GM23338 (cell line): ENCODE results near the gene RAD1. TPM values are rescaled to one million over a fixed set of nuclear protein-coding genes. Genes with fewer than 3 reads are reported as not detected.

ENCODE experiments used
- ATAC-seq: fragments of 200-7000 bp; cut with Tn5 transposase; 3 replicates; pipeline ENCODE4 v1.9.1; 2020
- DNase-seq: peaks from one replicate; pipeline ENCODE4 v3.0.0-alpha.2; 2015; ENCODE audit warnings: low spot score
- H2AFZ ChIP-seq: fragments of 200-600 bp; sonication (generic); 2 replicates; pipeline ENCODE4 v1.8.0; 2016; ENCODE audit warnings: antibody characterized with exemption, mild to moderate bottlenecking, moderate library complexity
- H3F3A ChIP-seq: fragments of 200-600 bp; sonication (generic); replicated peaks from 2 replicates; pipeline ENCODE4 v1.8.0; 2017; ENCODE audit warnings: antibody characterized with exemption, mixed run types, low read depth
- H3K27ac ChIP-seq: fragments of 200-600 bp; sonication (generic); 2 replicates; pipeline ENCODE4 v1.6.1; 2016; ENCODE audit warnings: low read depth
- H3K27me3 ChIP-seq: fragments of 200-600 bp; sonication (generic); 2 replicates; pipeline ENCODE4 v1.8.0; 2016; ENCODE audit warnings: mild to moderate bottlenecking, mixed run types, moderate library complexity; ENCODE audit not compliant: insufficient read depth
- H3K36me3 ChIP-seq: fragments of 200-600 bp; sonication (generic); 2 replicates; pipeline ENCODE4 v1.8.0; 2016; ENCODE audit warnings: mild to moderate bottlenecking; ENCODE audit not compliant: insufficient read depth
- H3K4me1 ChIP-seq: fragments of 200-600 bp; sonication (generic); 2 replicates; pipeline ENCODE4 v1.8.0; 2016; ENCODE audit warnings: mild to moderate bottlenecking, moderate library complexity; ENCODE audit not compliant: insufficient read depth
- H3K4me2 ChIP-seq: fragments of 200-600 bp; sonication (generic); 2 replicates; pipeline ENCODE4 v1.7.1; 2017; ENCODE audit warnings: mixed run types
- H3K4me3 ChIP-seq: fragments of 200-600 bp; sonication (generic); 2 replicates; pipeline ENCODE4 v1.6.1; 2016; ENCODE audit warnings: mixed run types
- H3K79me2 ChIP-seq: fragments of 200-600 bp; sonication (generic); replicated peaks from 2 replicates; pipeline ENCODE4 v1.8.0; 2017; ENCODE audit warnings: mild to moderate bottlenecking; ENCODE audit not compliant: insufficient read depth
- H3K9me2 ChIP-seq: fragments of 200-600 bp; sonication (generic); 2 replicates; pipeline ENCODE4 v1.8.0; 2017; ENCODE audit not compliant: insufficient read depth
- H4K20me1 ChIP-seq: fragments of 200-600 bp; sonication (generic); replicated peaks from 2 replicates; pipeline ENCODE4 v1.8.0; 2017; ENCODE audit warnings: mild to moderate bottlenecking; ENCODE audit not compliant: insufficient read depth
- H3K27ac Mint-ChIP-seq: 2 replicates; pipeline ENCODE4 v1.8.0; 2020; ENCODE audit warnings: inconsistent platforms, mild to moderate bottlenecking, moderate library complexity, mixed read lengths
- H3K27me3 Mint-ChIP-seq: 3 replicates; pipeline ENCODE4 v1.8.0; 2022; ENCODE audit warnings: low read depth, mild to moderate bottlenecking, moderate library complexity, mixed read lengths, inconsistent platforms; ENCODE audit not compliant: insufficient read depth, poor library complexity
- H3K36me3 Mint-ChIP-seq: 3 replicates; pipeline ENCODE4 v1.8.0; 2021; ENCODE audit warnings: low read depth, mild to moderate bottlenecking, inconsistent platforms, moderate library complexity, mixed read lengths
- H3K4me1 Mint-ChIP-seq: 3 replicates; pipeline ENCODE4 v1.8.0; 2020; ENCODE audit warnings: mild to moderate bottlenecking, inconsistent platforms, mixed read lengths
- H3K4me3 Mint-ChIP-seq: 3 replicates; pipeline ENCODE4 v1.8.0; 2021; ENCODE audit warnings: moderate library complexity, mild to moderate bottlenecking, inconsistent platforms, mixed read lengths
- H3K9me3 Mint-ChIP-seq: 3 replicates; pipeline ENCODE4 v1.8.0; 2020; ENCODE audit warnings: moderate library complexity, mild to moderate bottlenecking, inconsistent platforms, mixed read lengths
- CREB1 ChIP-seq: fragments of 250-450 bp; sonication (Bioruptor Pico); IDR thresholded peaks from 2 replicates; pipeline ENCODE4 v1.5.0; 2020; ENCODE audit warnings: low read depth, mild to moderate bottlenecking, moderate library complexity
- ETS1 ChIP-seq: IDR thresholded peaks from 2 replicates; pipeline ENCODE4 v1.6.1; 2016; ENCODE audit warnings: antibody characterized with exemption
- EZH2 ChIP-seq: fragments of 200-600 bp; sonication (generic); IDR thresholded peaks from one replicate; pipeline ENCODE4 v1.8.0; 2017; ENCODE audit warnings: antibody characterized with exemption, mild to moderate bottlenecking, low read depth; ENCODE audit not compliant: unreplicated experiment
- EZH2phosphoT487 ChIP-seq: fragments of 200-600 bp; sonication (generic); IDR thresholded peaks from one replicate; pipeline ENCODE4 v1.8.1; 2018; ENCODE audit warnings: antibody characterized with exemption; ENCODE audit not compliant: unreplicated experiment
- REST ChIP-seq: IDR thresholded peaks from one replicate; pipeline ENCODE4 v1.6.1; 2018; ENCODE audit warnings: antibody characterized with exemption; ENCODE audit not compliant: unreplicated experiment
- STAT1 ChIP-seq: IDR thresholded peaks from one replicate; pipeline ENCODE4 v1.6.1; 2016; ENCODE audit warnings: antibody characterized with exemption; ENCODE audit not compliant: unreplicated experiment
- ZNF114 ChIP-seq: fragments of 250-450 bp; sonication (Bioruptor Pico); IDR thresholded peaks from 2 replicates; pipeline ENCODE4 v1.5.0; 2020; ENCODE audit warnings: mild to moderate bottlenecking, moderate library complexity
- ZNF331 ChIP-seq: fragments of 250-450 bp; sonication (Bioruptor Pico); IDR thresholded peaks from 2 replicates; pipeline ENCODE4 v1.5.0; 2020; ENCODE audit warnings: low read depth, mild to moderate bottlenecking, moderate library complexity
- ZNF462 ChIP-seq: fragments of 250-450 bp; sonication (Bioruptor Pico); IDR thresholded peaks from 2 replicates; pipeline ENCODE4 v1.5.0; 2020; ENCODE audit warnings: mild to moderate bottlenecking, moderate library complexity
- polyA plus RNA-seq: library from polyadenylated mRNA; unstranded; fragments of >200 nt; fragmentation: Nextera tagmentation; extraction: Ambion mirVana; gene quantifications from 2 replicates; pipeline ENCODE4 v1.2.1, GENCODE V29; 2016
- total RNA-seq: library from RNA; depleted of rRNA; stranded (reverse); fragments of >200 nt; shearing (Covaris generic); gene quantifications from 2 replicates; pipeline ENCODE4 v1.2.3, GENCODE V29; 2014

RAD1 gene
- total and polyA plus RNA-seq, 2 experiments from 2014 or later = 39.3 to 40.9 TPM

- no peak for TF ChIP-seq EZH2
- TF ChIP-seq STAT1 = no peak
Observed at GRCh38 chr5:34941936-34942335, 26.6 kb upstream of the RAD1 start (continued).

- Histone ChIP-seq H3K4me1 (peaks cover 11% of the 10 kb centered on the region; the same call in 1 of the 2 replicates), H3F3A (peaks cover 7% of the 10 kb centered on the region; the same call in 1 of the 2 replicates), H3K4me2 (no peak overlapping the region), H3K36me3 (peaks cover 23% of the 10 kb centered on the region; the same call in 1 of the 2 replicates), H3K27me3 (no peaks in the 10 kb centered on the region), H3K9me2 (no peaks in the 10 kb centered on the region), H3K79me2 (peaks cover 51% of the 10 kb centered on the region), H3K4me3 (no peak overlapping the region), H3K27ac (no peak overlapping the region), H4K20me1 (peaks cover 6% of the 10 kb centered on the region; the same call in 1 of the 2 replicates), H2AFZ (no peak overlapping the region)
- H3K4me1 Mint-ChIP-seq = peaks cover 20% of the 10 kb centered on the region
- no peaks in the 10 kb centered on the region for H3K9me3 Mint-ChIP-seq
- TF ChIP-seq REST (no peak), STAT1 (no peak), ETS1 (no peak), ZNF114 (CRISPR knock-in tag) (no peak), ZNF331 (CRISPR knock-in tag) (no peak), EZH2phosphoT487 (no peak), ZNF462 (CRISPR knock-in tag) (no peak), EZH2 (no peak), CREB1 (CRISPR knock-in tag) (no peak)
- H3K27me3 Mint-ChIP-seq = peaks cover 2% of the 10 kb centered on the region
- DNase-seq = no peak
- ATAC-seq = no peak
- H3K36me3 Mint-ChIP-seq = peaks cover 24% of the 10 kb centered on the region
- no peak overlapping the region for H3K4me3 Mint-ChIP-seq
- H3K27ac Mint-ChIP-seq = no peak overlapping the region
Observed at GRCh38 chr5:34932947-34933346, 17.6 kb upstream of the RAD1 start.
